ENCODE measurements around the gene MARCHF10.

Gene MARCHF10

GRCh38 chr17:62678214-62678919, 129.7 kb downstream of the MARCHF10 start:
- DNase-seq (ENCODE audit: low read depth, low spot score) = no peak

DNA sequence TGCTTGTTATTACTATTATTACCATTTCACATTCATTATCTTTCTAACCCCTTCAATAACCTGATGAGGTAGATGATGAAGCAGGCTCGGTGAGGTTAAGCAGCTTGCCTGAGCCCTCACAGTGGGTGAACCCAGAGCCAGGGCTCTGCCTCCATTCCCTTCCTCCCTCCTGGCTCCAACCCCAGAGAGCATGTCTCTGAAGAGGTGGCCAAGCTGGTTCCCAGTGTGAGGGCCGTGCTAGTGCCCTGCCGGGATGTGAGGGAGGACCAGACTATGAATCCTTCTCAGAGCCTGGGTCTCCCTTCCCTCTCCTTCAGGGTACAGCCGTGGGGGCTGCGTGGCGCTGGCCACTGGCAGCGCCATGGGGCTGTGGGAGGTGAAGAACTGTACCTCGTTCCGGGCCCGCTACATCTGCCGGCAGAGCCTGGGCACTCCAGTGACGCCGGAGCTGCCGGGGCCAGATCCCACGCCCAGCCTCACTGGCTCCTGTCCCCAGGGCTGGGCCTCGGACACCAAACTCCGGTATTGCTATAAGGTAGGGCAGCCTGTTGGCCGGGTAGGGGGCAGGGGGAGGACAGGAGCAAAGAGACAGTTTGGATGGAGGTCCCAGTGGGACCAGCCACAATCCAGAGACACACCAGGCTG, 131.0 kb downstream of the MARCHF10 start:
- DNase-seq (ENCODE audit: low read depth, low spot score) = no peak

- no peak for DNase-seq (ENCODE audit: low read depth, low spot score)
Observed at GRCh38 chr17:62676231-62676943, 131.7 kb downstream of the MARCHF10 start.

DNA sequence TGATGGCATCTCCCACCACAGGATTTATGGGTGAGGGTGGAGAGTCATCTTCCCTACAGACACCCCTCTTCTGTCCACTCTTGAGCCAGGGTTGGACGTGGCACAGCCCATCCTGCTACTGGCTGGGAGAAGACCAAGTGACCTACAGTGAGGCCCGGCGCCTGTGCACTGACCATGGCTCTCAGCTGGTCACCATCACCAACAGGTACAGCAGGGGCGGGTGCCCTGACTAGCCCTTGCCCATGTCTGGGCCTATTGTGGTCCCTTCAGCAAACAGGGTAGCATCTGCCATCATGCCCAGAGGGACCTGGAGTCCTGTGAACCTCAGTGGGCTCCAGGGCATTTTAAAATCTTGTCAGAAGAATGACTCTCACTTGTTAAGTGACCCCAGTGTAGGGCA, 132.4 kb downstream of the MARCHF10 start:
- no peak for DNase-seq (ENCODE audit: low read depth, low spot score)

DNA sequence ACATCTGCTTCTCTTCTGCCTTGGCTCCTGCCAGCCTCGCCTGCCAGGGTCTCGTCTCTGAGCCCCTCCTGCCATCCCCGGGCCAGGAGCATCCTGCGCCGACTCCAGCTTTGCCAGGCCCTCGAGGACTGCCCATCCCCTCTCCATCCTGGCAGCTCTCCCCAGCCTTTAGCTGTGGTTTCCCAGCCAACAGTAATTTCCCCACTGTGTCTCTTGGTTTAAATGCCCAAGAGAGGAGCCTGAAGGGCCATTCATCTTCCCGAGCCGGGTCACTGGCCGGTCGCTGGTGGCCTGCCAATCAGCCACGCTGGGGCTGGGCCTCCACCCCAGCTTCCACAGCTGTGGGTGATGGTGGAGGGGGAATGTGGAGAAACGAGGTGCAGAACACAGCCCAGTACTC, 132.9 kb downstream of the MARCHF10 start:
- DNase-seq (ENCODE audit: low read depth, low spot score) = no peak

GRCh38 chr17:62674841-62675240, 133.3 kb downstream of the MARCHF10 start:
- DNase-seq (ENCODE audit: low read depth, low spot score) = no peak

- DNase-seq (ENCODE audit: low read depth, low spot score) = no peak
Observed at GRCh38 chr17:62674363-62674739, 133.8 kb downstream of the MARCHF10 start.

- no peak for DNase-seq (ENCODE audit: low read depth, low spot score)
Observed at GRCh38 chr17:62673614-62674362, 134.3 kb downstream of the MARCHF10 start.

GRCh38 chr17:62672957-62673356, 135.2 kb downstream of the MARCHF10 start:
- no peak for DNase-seq (ENCODE audit: low read depth, low spot score)

GRCh38 chr17:62671553-62671952, 136.6 kb downstream of the MARCHF10 start:
- no peak for DNase-seq (ENCODE audit: low read depth, low spot score)

DNA sequence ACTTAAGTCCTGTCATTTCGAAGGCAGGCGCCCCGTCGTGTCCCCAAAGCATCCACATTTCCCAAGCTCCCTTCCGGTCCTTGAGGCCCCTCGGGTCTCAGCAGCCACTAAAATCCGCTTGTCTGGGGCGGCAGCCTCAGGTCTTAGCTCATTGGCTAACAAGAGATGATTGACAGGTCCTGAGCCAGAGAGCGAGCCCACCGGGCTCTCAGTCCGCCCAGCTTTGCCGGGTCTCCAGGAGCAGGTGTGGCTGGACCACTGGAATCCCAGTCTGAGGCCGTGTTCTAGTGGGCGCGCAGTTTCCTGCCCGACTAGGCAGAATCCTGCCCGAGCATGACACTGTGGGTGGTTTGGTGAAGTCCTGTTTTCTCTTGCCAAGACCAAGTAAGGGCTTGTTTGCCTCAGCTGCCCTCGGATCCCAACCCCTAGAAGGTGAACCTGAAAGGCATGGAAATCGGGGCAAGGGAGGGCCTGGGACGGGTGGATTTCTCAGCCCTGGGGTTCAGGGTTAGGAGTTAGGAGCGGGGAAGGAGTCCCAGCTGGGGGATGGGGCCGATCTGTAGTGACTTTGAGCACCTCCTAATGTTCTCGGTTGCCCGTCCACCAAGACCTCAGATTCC, 137.8 kb downstream of the MARCHF10 start:
- DNase-seq (ENCODE audit: low read depth, low spot score) = no peak

GRCh38 chr17:62668091-62668804, 139.9 kb downstream of the MARCHF10 start:
- no peak for DNase-seq (ENCODE audit: low read depth, low spot score)

- DNase-seq (ENCODE audit: low read depth, low spot score) = no peak
Observed at GRCh38 chr17:62666801-62667591, 141.1 kb downstream of the MARCHF10 start.

GRCh38 chr17:62666061-62666800, 141.9 kb downstream of the MARCHF10 start:
- no peak for DNase-seq (ENCODE audit: low read depth, low spot score)

DNA sequence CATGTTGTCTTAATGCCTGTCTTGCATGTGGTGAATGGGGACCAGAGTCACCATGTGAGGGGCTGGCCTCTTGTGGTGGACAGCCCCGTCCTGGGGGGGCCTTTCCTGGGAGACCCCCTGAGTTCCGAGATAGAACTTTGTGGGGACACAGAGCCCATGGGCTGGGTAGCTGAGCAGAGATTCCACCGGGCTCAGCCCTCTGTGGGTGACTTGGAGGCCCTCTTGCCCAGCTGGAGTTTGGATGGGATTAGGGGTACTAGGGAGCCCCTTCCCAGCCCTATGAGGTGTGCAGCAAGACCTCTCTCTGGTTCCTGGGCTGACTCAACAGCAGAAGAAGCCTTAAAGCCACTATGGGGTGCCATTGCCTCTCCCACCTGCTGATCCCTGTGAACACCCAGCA, 142.5 kb downstream of the MARCHF10 start:
- DNase-seq (ENCODE audit: low read depth, low spot score) = no peak

- no peak for DNase-seq (ENCODE audit: low read depth, low spot score)
Observed at GRCh38 chr17:62664336-62665120, 143.6 kb downstream of the MARCHF10 start.

DNA sequence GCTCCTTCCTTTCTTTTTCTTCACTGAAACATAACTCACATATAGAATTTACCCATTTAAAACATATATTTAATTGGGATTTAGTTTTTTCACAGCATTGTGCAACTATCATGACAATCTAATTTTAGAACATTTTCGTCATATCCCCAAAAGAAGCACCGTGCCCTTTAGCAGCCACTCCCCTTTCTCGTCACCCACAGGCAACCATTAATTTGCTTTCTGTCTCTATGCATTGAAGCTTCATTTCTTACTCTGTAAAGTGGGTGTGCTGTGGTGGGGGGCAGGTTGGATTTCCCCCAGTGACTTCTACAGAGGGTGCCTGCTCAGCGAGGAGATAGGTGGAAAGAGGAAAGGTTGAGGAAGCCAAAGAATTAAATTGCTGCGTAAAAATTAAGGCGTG, 144.8 kb downstream of the MARCHF10 start:
- no peak for DNase-seq (ENCODE audit: low read depth, low spot score)

DNA sequence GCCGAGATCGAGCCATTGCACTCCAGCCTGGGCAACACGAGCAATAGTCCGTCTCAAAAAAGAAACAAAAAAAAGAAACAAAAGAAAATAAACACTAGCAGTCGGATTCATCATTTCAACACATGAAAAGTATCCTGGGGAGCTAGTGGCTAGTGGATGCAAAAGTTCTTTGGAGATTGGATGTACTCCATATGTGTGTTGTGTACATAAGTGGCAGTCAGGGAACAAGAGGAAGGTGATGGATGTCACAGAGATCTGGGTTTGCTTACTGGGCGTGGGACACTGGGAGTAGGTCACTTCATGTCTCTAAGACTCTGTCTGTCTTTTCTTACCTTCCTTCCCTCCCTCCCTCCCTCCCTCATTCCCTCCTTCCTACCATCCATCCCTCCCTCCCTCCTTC, 145.3 kb downstream of the MARCHF10 start:
- DNase-seq (ENCODE audit: low read depth, low spot score) = no peak

- no peak for DNase-seq (ENCODE audit: low read depth, low spot score)
Observed at GRCh38 chr17:62661337-62661736, 146.8 kb downstream of the MARCHF10 start.

All from smooth muscle cell of the brain vasculature (primary cell).